HCT116 (cell line): Measurements from ENCODE around the gene UBXN10. TPM values are rescaled to one million over a fixed set of nuclear protein-coding genes. Genes with fewer than 3 reads are reported as not detected.

Source experiments
- ATAC-seq: fragments of 200-7000 bp; cut with Tn5 transposase; 2 replicates; pipeline ENCODE4 v1.9.1; 2020; ENCODE audit warnings: mild to moderate bottlenecking, moderate library complexity
- BruUV-seq: library from RNA; stranded (reverse); fragments of 400-500 nt; replicated peaks from 2 replicates; lab custom pipeline; 2021; lab: Mats Ljungman, UMichigan
- CTCF ChIA-PET: fragments of 300-600 bp; sonication (Branson Sonifier 250); formaldehyde crosslinking; loops from one replicate; lab custom pipeline; 2021; ENCODE audit warnings: antibody characterized with exemption; lab: Charles Lee
- POLR2A ChIA-PET: fragments of 300-600, 350-600 bp; sonication (Branson Sonifier 250); formaldehyde crosslinking; loops from one replicate; lab custom pipeline; 2021; ENCODE audit warnings: antibody characterized with exemption; lab: Charles Lee
- RAD21 ChIA-PET, 2 experiments: fragments of 300-600 bp; sonication (Branson Sonifier 250); formaldehyde crosslinking; loops; one replicate each; lab custom pipeline; 2023; ENCODE audit warnings: low total read pairs in 2 of 2; ENCODE audit not compliant: uncharacterized antibody in 2 of 2, unreplicated experiment in 2 of 2, low non-redundant PET in 1 of 2; lab: Charles Lee
- DNase-seq: peaks from one replicate; pipeline ENCODE4 v3.0.0-alpha.2; 2010; ENCODE audit warnings: low read depth, low spot score
- H2AFZ ChIP-seq: fragments of 200-600 bp; shearing (Covaris generic), sonication (generic); 2 replicates; pipeline ENCODE4 v1.6.1; 2017; ENCODE audit warnings: low read depth, mixed run types, mixed read lengths, antibody characterized with exemption, low read length; ENCODE audit not compliant: poor library complexity, severe bottlenecking
- H3K27ac ChIP-seq: 2 replicates; pipeline ENCODE4 v1.5.1; 2012; ENCODE audit warnings: low read depth, low read length
- H3K27me3 ChIP-seq: fragments of 200-600 bp; sonication (generic); 2 replicates; pipeline ENCODE4 v1.6.1; 2016; ENCODE audit warnings: mixed run types, low read length, mixed read lengths; ENCODE audit not compliant: insufficient read depth
- H3K36me3 ChIP-seq, 2 experiments: fragments of 200-500 bp in 1 of 2; fragments of 200-600 bp in 1 of 2; sonication (Bioruptor generic) in 1 of 2; sonication (generic) in 1 of 2; 2 replicates each; pipeline versions ENCODE4 v1.5.1 to v1.6.1; 2014 to 2016; ENCODE audit warnings: low read length in 2 of 2, inconsistent platforms in 1 of 2, mixed read lengths in 1 of 2, mixed run types in 1 of 2; ENCODE audit not compliant: insufficient read depth in 2 of 2, control insufficient read depth in 1 of 2
- H3K4me1 ChIP-seq, 2 experiments: fragments of 200-600 bp in 1 of 2; sonication (generic) in 1 of 2; 2 replicates each; pipeline versions ENCODE4 v1.5.1 to v1.6.1; 2012 to 2017; ENCODE audit warnings: low read length in 2 of 2, inconsistent platforms in 1 of 2, mild to moderate bottlenecking in 1 of 2, mixed read lengths in 1 of 2, mixed run types in 1 of 2, moderate library complexity in 1 of 2; ENCODE audit not compliant: insufficient read depth in 2 of 2, control insufficient read depth in 1 of 2
- H3K4me2 ChIP-seq: fragments of 200-600 bp; sonication (generic); 2 replicates; pipeline ENCODE4 v1.6.1; 2017; ENCODE audit warnings: mixed run types, low read length, mixed read lengths
- H3K4me3 ChIP-seq, 2 experiments: fragments of 200-600 bp in 1 of 2; sonication (generic) in 1 of 2; replicated peaks in 1 of 2; 2 replicates each; pipeline ENCODE4 v1.5.1; 2011 to 2016; ENCODE audit warnings: low read length in 2 of 2, control low read depth in 1 of 2, low read depth in 1 of 2, mild to moderate bottlenecking in 1 of 2, mixed read lengths in 1 of 2, mixed run types in 1 of 2
- H3K79me2 ChIP-seq: fragments of 200-600 bp; sonication (generic); 2 replicates; pipeline ENCODE4 v1.6.1; 2017; ENCODE audit warnings: mild to moderate bottlenecking, mixed run types, low read length, moderate library complexity, mixed read lengths; ENCODE audit not compliant: insufficient read depth
- H3K9ac ChIP-seq: fragments of 200-600 bp; sonication (generic); 2 replicates; pipeline ENCODE4 v1.6.1; 2016; ENCODE audit warnings: low read length, mixed read lengths
- H3K9me2 ChIP-seq: fragments of 200-600 bp; sonication (generic), shearing (Covaris generic); 2 replicates; pipeline ENCODE4 v1.6.1; 2017; ENCODE audit warnings: mixed run types, mild to moderate bottlenecking, moderate library complexity; ENCODE audit not compliant: insufficient read depth
- H3K9me3 ChIP-seq, 2 experiments: fragments of 200-500 bp in 1 of 2; fragments of 200-600 bp in 1 of 2; sonication (Bioruptor generic) in 1 of 2; sonication (generic) in 1 of 2; 2 replicates each; pipeline ENCODE4 v1.6.1; 2014 to 2017; ENCODE audit warnings: low read length in 2 of 2, mixed read lengths in 2 of 2, inconsistent platforms in 1 of 2, low read depth in 1 of 2, mild to moderate bottlenecking in 1 of 2, mixed run types in 1 of 2, moderate library complexity in 1 of 2; ENCODE audit not compliant: control insufficient read depth in 1 of 2, insufficient read depth in 1 of 2
- H4K20me1 ChIP-seq: fragments of 200-600 bp; sonication (generic), shearing (Covaris generic); 2 replicates; pipeline ENCODE4 v1.6.1; 2017; ENCODE audit warnings: mixed run types, mild to moderate bottlenecking, moderate library complexity; ENCODE audit not compliant: insufficient read depth
- EGR1 ChIP-seq: IDR thresholded peaks from 2 replicates; pipeline ENCODE4 v1.6.1; 2012; ENCODE audit warnings: low read depth
- EZH2 ChIP-seq: fragments of 200-600 bp; sonication (generic); IDR thresholded peaks from 2 replicates; pipeline ENCODE4 v1.6.1; 2017; ENCODE audit warnings: antibody characterized with exemption, mixed run types
- JUND ChIP-seq: IDR thresholded peaks from 2 replicates; pipeline ENCODE4 v1.6.1; 2012
- POLR2A ChIP-seq: IDR thresholded peaks from 2 replicates; pipeline ENCODE4 v1.7.0; 2011; ENCODE audit warnings: borderline replicate concordance; ENCODE audit not compliant: insufficient read depth, insufficient read length; ENCODE audit errors: extremely low read depth
- POLR2AphosphoS5 ChIP-seq: IDR thresholded peaks from 2 replicates; pipeline ENCODE4 v1.6.1; 2011; ENCODE audit warnings: mild to moderate bottlenecking, low read depth, low read length, moderate library complexity
- SIN3A ChIP-seq: IDR thresholded peaks from 2 replicates; pipeline ENCODE4 v1.6.1; 2012; ENCODE audit warnings: low read depth
- SP1 ChIP-seq: IDR thresholded peaks from 2 replicates; pipeline ENCODE4 v1.6.1; 2012; ENCODE audit warnings: low read depth
- TCF7L2 ChIP-seq: IDR thresholded peaks from 2 replicates; pipeline ENCODE4 v1.7.0; 2011; ENCODE audit warnings: borderline replicate concordance, inconsistent platforms; ENCODE audit not compliant: insufficient read depth, insufficient read length; ENCODE audit errors: extremely low read depth
- YY1 ChIP-seq: IDR thresholded peaks from 2 replicates; pipeline ENCODE4 v1.6.1; 2011; ENCODE audit warnings: low read length, low read depth, moderate library complexity, mild to moderate bottlenecking; ENCODE audit not compliant: insufficient replicate concordance; ENCODE audit errors: extremely low read depth
- ZFX ChIP-seq: fragments of 450-650 bp; IDR thresholded peaks from 2 replicates; pipeline ENCODE4 v1.6.1; 2017
- ZNF274 ChIP-seq: fragments of 200-500 bp; sonication (Bioruptor generic); IDR thresholded peaks from 2 replicates; pipeline ENCODE4 v1.6.1; 2014; ENCODE audit warnings: mild to moderate bottlenecking, low read depth, low read length, inconsistent platforms
- intact Hi-C: fragments of 100-400 bp; cut with micrococcal nuclease; formaldehyde crosslinking; loops from 2 replicates; pipeline ENCODE4 v1.10.0; 2022
- total RNA-seq: library from RNA; stranded (reverse); gene quantifications from one replicate; pipeline ENCODE4 v1.2.1, GENCODE V29; 2021; ENCODE audit not compliant: unreplicated experiment
- TF ChIP-seq, protein P1 (sequence below): IDR thresholded peaks from 2 replicates; pipeline ENCODE4 v1.6.1; 2012; ENCODE audit warnings: low read depth
- TF ChIP-seq, protein P2 (sequence below): IDR thresholded peaks from 2 replicates; pipeline ENCODE4 v1.6.1; 2012

Gene UBXN10
- total RNA-seq, 1 experiment from 2014 or later, result not detected

DNA sequence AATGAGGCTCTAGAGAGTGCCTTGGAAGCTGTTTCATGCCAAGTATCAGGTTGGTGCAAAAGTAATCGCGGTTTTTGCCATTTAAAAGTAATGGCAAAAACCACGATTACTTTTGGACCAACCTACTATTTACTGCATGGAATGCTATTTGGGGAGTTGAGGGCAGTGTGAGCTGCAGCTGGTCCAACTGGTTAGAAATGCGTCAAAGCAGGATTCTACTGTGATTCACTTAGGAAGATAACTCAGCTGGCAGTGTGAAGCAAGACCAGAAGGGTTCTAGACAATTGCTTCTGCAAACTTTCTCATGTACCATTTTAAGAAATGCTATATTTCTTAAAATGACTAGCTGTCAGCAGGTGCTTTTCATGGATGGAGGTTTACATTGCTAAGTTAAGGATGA lies 21.6 kb downstream of the UBXN10 start:
- RAD21 ChIA-PET, result no interaction called here
- no peaks in the 10 kb centered on the region for H3K79me2 ChIP-seq
- no peaks in the 10 kb centered on the region for H4K20me1 ChIP-seq
- H3K27me3 ChIP-seq, result no peaks in the 10 kb centered on the region
- POLR2A ChIA-PET, result no interaction called here
- intact Hi-C loops, result no loop called here
- no peak overlapping the region for H2AFZ ChIP-seq
- CTCF ChIA-PET, result no interaction called here
- H3K4me2 ChIP-seq, result no peak overlapping the region
- TF ChIP-seq SIN3A (no peak), JUND (no peak), SP1 (no peak), ZNF274 (no peak), EZH2 (no peak), YY1 (no peak), POLR2AphosphoS5 (no peak), TCF7L2 (no peak), ZFX (no peak), EGR1 (no peak), POLR2A (no peak)
- TF ChIP-seq, protein P1, sequence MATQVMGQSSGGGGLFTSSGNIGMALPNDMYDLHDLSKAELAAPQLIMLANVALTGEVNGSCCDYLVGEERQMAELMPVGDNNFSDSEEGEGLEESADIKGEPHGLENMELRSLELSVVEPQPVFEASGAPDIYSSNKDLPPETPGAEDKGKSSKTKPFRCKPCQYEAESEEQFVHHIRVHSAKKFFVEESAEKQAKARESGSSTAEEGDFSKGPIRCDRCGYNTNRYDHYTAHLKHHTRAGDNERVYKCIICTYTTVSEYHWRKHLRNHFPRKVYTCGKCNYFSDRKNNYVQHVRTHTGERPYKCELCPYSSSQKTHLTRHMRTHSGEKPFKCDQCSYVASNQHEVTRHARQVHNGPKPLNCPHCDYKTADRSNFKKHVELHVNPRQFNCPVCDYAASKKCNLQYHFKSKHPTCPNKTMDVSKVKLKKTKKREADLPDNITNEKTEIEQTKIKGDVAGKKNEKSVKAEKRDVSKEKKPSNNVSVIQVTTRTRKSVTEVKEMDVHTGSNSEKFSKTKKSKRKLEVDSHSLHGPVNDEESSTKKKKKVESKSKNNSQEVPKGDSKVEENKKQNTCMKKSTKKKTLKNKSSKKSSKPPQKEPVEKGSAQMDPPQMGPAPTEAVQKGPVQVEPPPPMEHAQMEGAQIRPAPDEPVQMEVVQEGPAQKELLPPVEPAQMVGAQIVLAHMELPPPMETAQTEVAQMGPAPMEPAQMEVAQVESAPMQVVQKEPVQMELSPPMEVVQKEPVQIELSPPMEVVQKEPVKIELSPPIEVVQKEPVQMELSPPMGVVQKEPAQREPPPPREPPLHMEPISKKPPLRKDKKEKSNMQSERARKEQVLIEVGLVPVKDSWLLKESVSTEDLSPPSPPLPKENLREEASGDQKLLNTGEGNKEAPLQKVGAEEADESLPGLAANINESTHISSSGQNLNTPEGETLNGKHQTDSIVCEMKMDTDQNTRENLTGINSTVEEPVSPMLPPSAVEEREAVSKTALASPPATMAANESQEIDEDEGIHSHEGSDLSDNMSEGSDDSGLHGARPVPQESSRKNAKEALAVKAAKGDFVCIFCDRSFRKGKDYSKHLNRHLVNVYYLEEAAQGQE, result no peak
- TF ChIP-seq, protein P2, sequence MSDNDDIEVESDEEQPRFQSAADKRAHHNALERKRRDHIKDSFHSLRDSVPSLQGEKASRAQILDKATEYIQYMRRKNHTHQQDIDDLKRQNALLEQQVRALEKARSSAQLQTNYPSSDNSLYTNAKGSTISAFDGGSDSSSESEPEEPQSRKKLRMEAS, result no peak
- no peaks in the 10 kb centered on the region for H3K9me2 ChIP-seq
- no peak for DNase-seq
- H3K9me3 ChIP-seq, result no peaks in the 10 kb centered on the region
- no TSS peak for BruUV-seq
- no peak for ATAC-seq
- no peak overlapping the region for H3K4me3 ChIP-seq
- H3K9ac ChIP-seq, result no peak overlapping the region
- no peak overlapping the region for H3K27ac ChIP-seq
- H3K36me3 ChIP-seq, result no peaks in the 10 kb centered on the region
- peaks cover 1 to 19% of the 10 kb centered on the region in 2 experiments; a peak in 3 of 4 replicates for H3K4me1 ChIP-seq
